ENCODE data around the gene EEFSEC.

The EEFSEC gene

GRCh38 chr3:128402319-128402718 lies 249.0 kb downstream of the EEFSEC start:
- DNase-seq, result no peak

GRCh38 chr3:128402998-128403397 lies 249.7 kb downstream of the EEFSEC start:
- no peak for DNase-seq

GRCh38 chr3:128404276-128405068 lies 251.2 kb downstream of the EEFSEC start:
- no peak for DNase-seq

GRCh38 chr3:128405554-128406277 lies 252.4 kb downstream of the EEFSEC start:
- DNase-seq, result no peak

- DNase-seq, result no peak
Observed at GRCh38 chr3:128407247-128407646, 254.0 kb downstream of the EEFSEC start.

- no peak for DNase-seq
Observed at GRCh38 chr3:128408012-128408692, 254.9 kb downstream of the EEFSEC start.

- DNase-seq, result no peak
Observed at GRCh38 chr3:128408693-128409623, 255.7 kb downstream of the EEFSEC start.

GRCh38 chr3:128409624-128410581 lies 256.6 kb downstream of the EEFSEC start:
- no peak for DNase-seq

GRCh38 chr3:128410669-128411573 lies 257.6 kb downstream of the EEFSEC start:
- DNase-seq, result no peak

GRCh38 chr3:128411574-128412064 lies 258.3 kb downstream of the EEFSEC start:
- no peak for DNase-seq

GRCh38 chr3:128412180-128413002 lies 259.1 kb downstream of the EEFSEC start:
- DNase-seq, result no peak

GRCh38 chr3:128413003-128413370 lies 259.7 kb downstream of the EEFSEC start:
- no peak for DNase-seq

GRCh38 chr3:128413413-128414205 lies 260.3 kb downstream of the EEFSEC start:
- DNase-seq, result no peak

- DNase-seq, result peak; percentile 26
Observed at GRCh38 chr3:128415200-128415772, 262.0 kb downstream of the EEFSEC start.

GRCh38 chr3:128415773-128416577 lies 262.7 kb downstream of the EEFSEC start:
- peak; percentile 40 for DNase-seq

GRCh38 chr3:128416578-128417211 lies 263.4 kb downstream of the EEFSEC start:
- DNase-seq, result peak; percentile 62

All from CD4-positive, alpha-beta T cell treated with Interleukin-15 for 1 hour (primary cell).